B cell (primary cell): ENCODE data around the gene KRT75.

Experiments
- CTCF ChIP-seq: fragments of 200-600 bp; IDR thresholded peaks from one replicate; pipeline ENCODE4 v1.8.0; 2022; ENCODE audit warnings: antibody characterized with exemption, mild to moderate bottlenecking
- EZH2 ChIP-seq: IDR thresholded peaks from 2 replicates; pipeline ENCODE4 v1.6.1; 2012; ENCODE audit warnings: borderline replicate concordance, low read depth, mild to moderate bottlenecking, moderate library complexity, low read length; ENCODE audit not compliant: insufficient read depth, poor library complexity, severe bottlenecking

- TF ChIP-seq CTCF (no peak), EZH2 (no peak)
These were observed 774 bp upstream of the KRT75 start for GRCh38 chr12:52434760-52435530.
